Liver (tissue), 9 donors: ENCODE results near the gene DCK. TPM values are rescaled to one million over a fixed set of nuclear protein-coding genes. Genes with fewer than 3 reads are reported as not detected.

Experiments
- DNase-seq: peaks from one replicate; pipeline ENCODE4 v3.0.0-alpha.2; 2017; ENCODE audit warnings: low spot score
- H3K27ac ChIP-seq, 2 donors: one replicate each; pipeline ENCODE4 v1.7.0; 2013; ENCODE audit warnings: inconsistent platforms in 2 of 2, low read length in 2 of 2, control low read depth in 1 of 2, low read depth in 1 of 2, mild to moderate bottlenecking in 1 of 2
- H3K27me3 ChIP-seq, 4 donors: one replicate each; pipeline versions ENCODE4 v1.6.1 to v1.7.0; 2013; ENCODE audit warnings: low read length in 3 of 4, inconsistent platforms in 1 of 4, mild to moderate bottlenecking in 1 of 4, moderate library complexity in 1 of 4; ENCODE audit not compliant: control insufficient read depth in 4 of 4, insufficient read depth in 4 of 4
- H3K36me3 ChIP-seq, 4 donors: one replicate each; pipeline versions ENCODE4 v1.6.1 to v1.7.0; 2013; ENCODE audit warnings: low read length in 3 of 4, mild to moderate bottlenecking in 3 of 4, low read depth in 1 of 4, moderate library complexity in 1 of 4; ENCODE audit not compliant: control insufficient read depth in 4 of 4, insufficient read depth in 3 of 4
- H3K4me1 ChIP-seq, 4 donors: one replicate each; pipeline versions ENCODE4 v1.6.1 to v1.7.0; 2013; ENCODE audit warnings: low read length in 3 of 4, mild to moderate bottlenecking in 3 of 4, moderate library complexity in 1 of 4; ENCODE audit not compliant: control insufficient read depth in 4 of 4, insufficient read depth in 4 of 4
- H3K4me3 ChIP-seq, 3 donors: one replicate each; pipeline versions ENCODE4 v1.6.1 to v1.7.0; 2013; ENCODE audit warnings: low read length in 3 of 3, control low read depth in 1 of 3, low read depth in 1 of 3, mild to moderate bottlenecking in 1 of 3
- H3K9ac ChIP-seq, 2 donors: one replicate each; pipeline ENCODE4 v1.7.0; 2013; ENCODE audit warnings: low read length in 2 of 2, mild to moderate bottlenecking in 2 of 2, moderate library complexity in 2 of 2, control low read depth in 1 of 2, low read depth in 1 of 2
- H3K9me3 ChIP-seq, 4 donors: one replicate each; pipeline versions ENCODE4 v1.6.1 to v1.7.0; 2013; ENCODE audit warnings: low read length in 3 of 4; ENCODE audit not compliant: control insufficient read depth in 4 of 4
- CTCF ChIP-seq: fragments of 150-350 bp; IDR thresholded peaks from 2 replicates; pipeline ENCODE4 v1.5.1; 2017; ENCODE audit warnings: improper control_type of control experiment, low read depth, low read length; ENCODE audit not compliant: missing input control
- EGR1 ChIP-seq, 2 donors: IDR thresholded peaks; 2 replicates each; pipeline ENCODE4 v1.6.1; 2016 to 2018; ENCODE audit warnings: antibody characterized with exemption in 2 of 2, low read depth in 2 of 2
- FOXA1 ChIP-seq: IDR thresholded peaks from 2 replicates; pipeline ENCODE4 v1.6.1; 2016; ENCODE audit warnings: antibody characterized with exemption
- FOXA2 ChIP-seq: IDR thresholded peaks from 2 replicates; pipeline ENCODE4 v1.6.1; 2016; ENCODE audit warnings: antibody characterized with exemption
- GABPA ChIP-seq, 2 donors: IDR thresholded peaks in 1 of 2; conservative IDR thresholded peaks in 1 of 2; 2 replicates each; pipeline ENCODE4 v1.6.1; 2016; ENCODE audit warnings: antibody characterized with exemption in 2 of 2, mild to moderate bottlenecking in 1 of 2, moderate library complexity in 1 of 2
- HNF4A ChIP-seq, 2 donors: conservative IDR thresholded peaks; 2 replicates each; pipeline ENCODE4 v1.6.1; 2016; ENCODE audit warnings: antibody characterized with exemption in 2 of 2, mild to moderate bottlenecking in 2 of 2
- HNF4G ChIP-seq: IDR thresholded peaks from 2 replicates; pipeline ENCODE4 v1.6.1; 2016; ENCODE audit warnings: antibody characterized with exemption
- JUND ChIP-seq, 2 donors: IDR thresholded peaks; 2 replicates each; pipeline ENCODE4 v1.6.1; 2016; ENCODE audit warnings: antibody characterized with exemption in 2 of 2
- NR2F2 ChIP-seq: IDR thresholded peaks from 2 replicates; pipeline ENCODE4 v1.6.1; 2016; ENCODE audit warnings: antibody characterized with exemption
- RAD21 ChIP-seq, 2 donors: IDR thresholded peaks; 2 replicates each; pipeline ENCODE4 v1.6.1; 2016; ENCODE audit warnings: antibody characterized with exemption in 2 of 2, mild to moderate bottlenecking in 2 of 2
- RXRA ChIP-seq, 2 donors: IDR thresholded peaks; 2 replicates each; pipeline ENCODE4 v1.6.1; 2017 to 2018; ENCODE audit warnings: antibody characterized with exemption in 2 of 2, mild to moderate bottlenecking in 1 of 2
- SP1 ChIP-seq: IDR thresholded peaks from 2 replicates; pipeline ENCODE4 v1.6.1; 2018; ENCODE audit warnings: antibody characterized with exemption, mild to moderate bottlenecking
- TAF1 ChIP-seq: conservative IDR thresholded peaks from 2 replicates; pipeline ENCODE4 v1.6.1; 2016; ENCODE audit warnings: antibody characterized with exemption, mild to moderate bottlenecking
- YY1 ChIP-seq: IDR thresholded peaks from 2 replicates; pipeline ENCODE4 v1.6.1; 2016; ENCODE audit warnings: antibody characterized with exemption, mild to moderate bottlenecking
- ZBTB33 ChIP-seq: IDR thresholded peaks from 2 replicates; pipeline ENCODE4 v1.6.1; 2016; ENCODE audit warnings: antibody characterized with exemption
- WGBS: extraction: QIAGEN DNeasy Blood & Tissue Kit; methylation state at CpG from one replicate; pipeline ENCODE4 v1.1.7; 2013; 5-methylcytosine and 5-hydroxymethylcytosine counted together
- polyA plus RNA-seq, 2 donors: library from polyadenylated mRNA; stranded (reverse) in 1 of 2; unstranded in 1 of 2; fragments of 200-250 nt in 1 of 2; fragments of >200 nt in 1 of 2; fragmentation: Nextera tagmentation in 1 of 2; extraction: Ambion mirVana in 1 of 2; gene quantifications; one replicate each; pipeline versions ENCODE4 v1.2.1 to v1.2.3, GENCODE V29; 2013 to 2015
- total RNA-seq, 2 donors: library from RNA; depleted of rRNA; stranded (reverse); fragments of >200 nt; gene quantifications; one replicate each; pipeline ENCODE4 v1.2.3, GENCODE V29; 2014
- TF ChIP-seq, protein P1 (sequence below): IDR thresholded peaks from 2 replicates; pipeline ENCODE4 v1.6.1; 2016; ENCODE audit warnings: antibody characterized with exemption, mild to moderate bottlenecking
- TF ChIP-seq, protein P2 (sequence below): IDR thresholded peaks from 2 replicates; pipeline ENCODE4 v1.6.1; 2016; ENCODE audit warnings: antibody characterized with exemption
- TF ChIP-seq, protein P3 (sequence below): IDR thresholded peaks from 2 replicates; pipeline ENCODE4 v1.6.1; 2016; ENCODE audit warnings: antibody characterized with exemption
- donor health status: healthy.
- donor health status: healthy.
- donor health status: healthy.
- donor health status: healthy.
- donor health status: healthy.

The DCK gene
- total and polyA plus RNA-seq, 4 donors, result 2.8 to 55.9 (median 3.7) TPM

GRCh38 chr4:70996018-70996360, 2.5 kb downstream of the DCK start:
- Histone ChIP-seq H3K9me3 (no peaks in the 10 kb centered on the region), H3K27ac (no peak overlapping the region), H3K9ac (no peak overlapping the region), H3K4me3 (no peak overlapping the region), H3K4me1 (peaks cover 0 to 19% (median 7%) of the 10 kb centered on the region in 4 donors), H3K27me3 (no peaks in the 10 kb centered on the region), H3K36me3 (peaks cover 0 to 2% (median 0%) of the 10 kb centered on the region in 4 donors)
- TF ChIP-seq JUND (IDR thresholded peaks at IDR 0.05) (no peak), CTCF (no peak), GABPA (IDR thresholded peaks at IDR 0.05 in 1 of 2, conservative IDR thresholded peaks at IDR 0.05 in 1 of 2) (no peak), EGR1 (IDR thresholded peaks at IDR 0.05; ENCODE audit: low read depth in 2 of 2) (no peak), FOXA2 (no peak), ZBTB33 (no peak), TAF1 (no peak), YY1 (no peak), SP1 (no peak), RAD21 (IDR thresholded peaks at IDR 0.05) (no peak), HNF4G (no peak), NR2F2 (no peak), HNF4A (conservative IDR thresholded peaks at IDR 0.05) (no peak), FOXA1 (no peak), RXRA (IDR thresholded peaks at IDR 0.05) (no peak)
- TF ChIP-seq, protein P1, sequence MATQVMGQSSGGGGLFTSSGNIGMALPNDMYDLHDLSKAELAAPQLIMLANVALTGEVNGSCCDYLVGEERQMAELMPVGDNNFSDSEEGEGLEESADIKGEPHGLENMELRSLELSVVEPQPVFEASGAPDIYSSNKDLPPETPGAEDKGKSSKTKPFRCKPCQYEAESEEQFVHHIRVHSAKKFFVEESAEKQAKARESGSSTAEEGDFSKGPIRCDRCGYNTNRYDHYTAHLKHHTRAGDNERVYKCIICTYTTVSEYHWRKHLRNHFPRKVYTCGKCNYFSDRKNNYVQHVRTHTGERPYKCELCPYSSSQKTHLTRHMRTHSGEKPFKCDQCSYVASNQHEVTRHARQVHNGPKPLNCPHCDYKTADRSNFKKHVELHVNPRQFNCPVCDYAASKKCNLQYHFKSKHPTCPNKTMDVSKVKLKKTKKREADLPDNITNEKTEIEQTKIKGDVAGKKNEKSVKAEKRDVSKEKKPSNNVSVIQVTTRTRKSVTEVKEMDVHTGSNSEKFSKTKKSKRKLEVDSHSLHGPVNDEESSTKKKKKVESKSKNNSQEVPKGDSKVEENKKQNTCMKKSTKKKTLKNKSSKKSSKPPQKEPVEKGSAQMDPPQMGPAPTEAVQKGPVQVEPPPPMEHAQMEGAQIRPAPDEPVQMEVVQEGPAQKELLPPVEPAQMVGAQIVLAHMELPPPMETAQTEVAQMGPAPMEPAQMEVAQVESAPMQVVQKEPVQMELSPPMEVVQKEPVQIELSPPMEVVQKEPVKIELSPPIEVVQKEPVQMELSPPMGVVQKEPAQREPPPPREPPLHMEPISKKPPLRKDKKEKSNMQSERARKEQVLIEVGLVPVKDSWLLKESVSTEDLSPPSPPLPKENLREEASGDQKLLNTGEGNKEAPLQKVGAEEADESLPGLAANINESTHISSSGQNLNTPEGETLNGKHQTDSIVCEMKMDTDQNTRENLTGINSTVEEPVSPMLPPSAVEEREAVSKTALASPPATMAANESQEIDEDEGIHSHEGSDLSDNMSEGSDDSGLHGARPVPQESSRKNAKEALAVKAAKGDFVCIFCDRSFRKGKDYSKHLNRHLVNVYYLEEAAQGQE, result no peak
- TF ChIP-seq, protein P2, sequence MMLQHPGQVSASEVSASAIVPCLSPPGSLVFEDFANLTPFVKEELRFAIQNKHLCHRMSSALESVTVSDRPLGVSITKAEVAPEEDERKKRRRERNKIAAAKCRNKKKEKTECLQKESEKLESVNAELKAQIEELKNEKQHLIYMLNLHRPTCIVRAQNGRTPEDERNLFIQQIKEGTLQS, result no peak
- TF ChIP-seq, protein P3, sequence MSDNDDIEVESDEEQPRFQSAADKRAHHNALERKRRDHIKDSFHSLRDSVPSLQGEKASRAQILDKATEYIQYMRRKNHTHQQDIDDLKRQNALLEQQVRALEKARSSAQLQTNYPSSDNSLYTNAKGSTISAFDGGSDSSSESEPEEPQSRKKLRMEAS, result no peak
- no peak for DNase-seq
- 77% methylated on average over 4 of the region's 4 CpGs for WGBS
